HepG2 (cell line): Measurements from ENCODE around the gene GGA1.
A peak's percentile ranks its signal among the peaks of the same experiment; 100 is the strongest.

Experiments used
- GABPA ChIP-seq, 2 experiments: IDR thresholded peaks; 2 replicates each; pipeline ENCODE4 v1.6.1; 2011 to 2016; ENCODE audit warnings: low read depth in 2 of 2, low read length in 1 of 2, missing biosample characterization in 1 of 2, missing genetic modification characterization in 1 of 2
- ZNF660 ChIP-seq: sonication (generic); formaldehyde crosslinking; IDR thresholded peaks from 2 replicates; pipeline ENCODE4 v1.5.1; 2020; ENCODE audit warnings: mild to moderate bottlenecking, low read depth, missing genetic modification reagents, borderline replicate concordance
- TF ChIP-seq, protein P1 (sequence below): IDR thresholded peaks from 2 replicates; pipeline ENCODE4 v1.6.1; 2016; ENCODE audit warnings: low read depth, missing genetic modification reagents, missing compliant biosample characterization

DNA sequence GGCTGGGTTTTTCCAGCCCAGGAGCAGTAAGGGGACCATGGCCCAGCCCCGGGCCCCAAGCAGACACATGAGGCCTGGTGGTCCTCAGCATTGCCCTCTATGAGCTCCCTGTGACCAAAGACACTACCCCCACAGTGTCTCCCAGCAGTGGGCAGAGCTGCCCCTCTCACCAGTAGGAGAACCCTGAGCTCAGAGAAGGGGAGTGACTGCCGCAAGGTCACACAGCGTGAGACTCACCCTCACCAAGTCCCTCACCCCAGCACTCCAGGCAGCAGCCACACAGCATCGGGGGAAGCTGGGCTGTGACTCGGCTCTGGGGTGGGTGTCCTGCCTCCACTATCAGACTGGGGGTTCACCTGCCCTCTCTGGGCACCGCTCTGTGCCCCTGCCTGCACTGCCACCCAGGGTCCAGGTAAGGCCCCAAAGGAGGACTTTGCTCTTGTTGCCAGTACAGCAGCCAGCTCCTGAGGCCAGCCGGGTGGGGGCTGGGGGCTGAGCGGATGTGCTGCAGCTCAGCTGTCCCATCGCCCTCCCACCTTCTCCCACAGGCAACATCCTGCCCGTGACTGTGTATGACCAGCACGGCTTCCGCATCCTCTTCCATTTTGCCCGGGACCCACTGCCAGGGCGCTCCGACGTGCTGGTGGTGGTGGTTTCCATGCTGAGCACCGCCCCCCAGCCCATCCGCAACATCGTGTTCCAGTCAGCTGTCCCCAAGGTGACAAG lies 23.0 kb downstream of the GGA1 start:
- TF ChIP-seq GABPA (IDR thresholded peaks at IDR 0.05; ENCODE audit: low read depth, low read length) (peak; percentile 56), GABPA (CRISPR knock-in tag; IDR thresholded peaks at IDR 0.05; ENCODE audit: low read depth) (peak; percentile 74), ZNF660 (CRISPR knock-in tag) (no peak)
- TF ChIP-seq, protein P1, sequence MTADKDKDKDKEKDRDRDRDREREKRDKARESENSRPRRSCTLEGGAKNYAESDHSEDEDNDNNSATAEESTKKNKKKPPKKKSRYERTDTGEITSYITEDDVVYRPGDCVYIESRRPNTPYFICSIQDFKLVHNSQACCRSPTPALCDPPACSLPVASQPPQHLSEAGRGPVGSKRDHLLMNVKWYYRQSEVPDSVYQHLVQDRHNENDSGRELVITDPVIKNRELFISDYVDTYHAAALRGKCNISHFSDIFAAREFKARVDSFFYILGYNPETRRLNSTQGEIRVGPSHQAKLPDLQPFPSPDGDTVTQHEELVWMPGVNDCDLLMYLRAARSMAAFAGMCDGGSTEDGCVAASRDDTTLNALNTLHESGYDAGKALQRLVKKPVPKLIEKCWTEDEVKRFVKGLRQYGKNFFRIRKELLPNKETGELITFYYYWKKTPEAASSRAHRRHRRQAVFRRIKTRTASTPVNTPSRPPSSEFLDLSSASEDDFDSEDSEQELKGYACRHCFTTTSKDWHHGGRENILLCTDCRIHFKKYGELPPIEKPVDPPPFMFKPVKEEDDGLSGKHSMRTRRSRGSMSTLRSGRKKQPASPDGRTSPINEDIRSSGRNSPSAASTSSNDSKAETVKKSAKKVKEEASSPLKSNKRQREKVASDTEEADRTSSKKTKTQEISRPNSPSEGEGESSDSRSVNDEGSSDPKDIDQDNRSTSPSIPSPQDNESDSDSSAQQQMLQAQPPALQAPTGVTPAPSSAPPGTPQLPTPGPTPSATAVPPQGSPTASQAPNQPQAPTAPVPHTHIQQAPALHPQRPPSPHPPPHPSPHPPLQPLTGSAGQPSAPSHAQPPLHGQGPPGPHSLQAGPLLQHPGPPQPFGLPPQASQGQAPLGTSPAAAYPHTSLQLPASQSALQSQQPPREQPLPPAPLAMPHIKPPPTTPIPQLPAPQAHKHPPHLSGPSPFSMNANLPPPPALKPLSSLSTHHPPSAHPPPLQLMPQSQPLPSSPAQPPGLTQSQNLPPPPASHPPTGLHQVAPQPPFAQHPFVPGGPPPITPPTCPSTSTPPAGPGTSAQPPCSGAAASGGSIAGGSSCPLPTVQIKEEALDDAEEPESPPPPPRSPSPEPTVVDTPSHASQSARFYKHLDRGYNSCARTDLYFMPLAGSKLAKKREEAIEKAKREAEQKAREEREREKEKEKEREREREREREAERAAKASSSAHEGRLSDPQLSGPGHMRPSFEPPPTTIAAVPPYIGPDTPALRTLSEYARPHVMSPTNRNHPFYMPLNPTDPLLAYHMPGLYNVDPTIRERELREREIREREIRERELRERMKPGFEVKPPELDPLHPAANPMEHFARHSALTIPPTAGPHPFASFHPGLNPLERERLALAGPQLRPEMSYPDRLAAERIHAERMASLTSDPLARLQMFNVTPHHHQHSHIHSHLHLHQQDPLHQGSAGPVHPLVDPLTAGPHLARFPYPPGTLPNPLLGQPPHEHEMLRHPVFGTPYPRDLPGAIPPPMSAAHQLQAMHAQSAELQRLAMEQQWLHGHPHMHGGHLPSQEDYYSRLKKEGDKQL: no peak
